NOMO-1 treated with dmso at 0.1 percent for 144 hours (cell line): ENCODE data around the gene GAREM2.
"Not testable (repeated sequence)": the region's sequence is repeated elsewhere in the genome, so short reads cannot be mapped to it uniquely, and the experiment has no call there.

Experiments
- DNase-seq: peaks from one replicate; lab custom pipeline; 2025; ENCODE audit not compliant: unreplicated experiment; lab: John Stamatoyannopoulos, UW

The GAREM2 gene

DNA sequence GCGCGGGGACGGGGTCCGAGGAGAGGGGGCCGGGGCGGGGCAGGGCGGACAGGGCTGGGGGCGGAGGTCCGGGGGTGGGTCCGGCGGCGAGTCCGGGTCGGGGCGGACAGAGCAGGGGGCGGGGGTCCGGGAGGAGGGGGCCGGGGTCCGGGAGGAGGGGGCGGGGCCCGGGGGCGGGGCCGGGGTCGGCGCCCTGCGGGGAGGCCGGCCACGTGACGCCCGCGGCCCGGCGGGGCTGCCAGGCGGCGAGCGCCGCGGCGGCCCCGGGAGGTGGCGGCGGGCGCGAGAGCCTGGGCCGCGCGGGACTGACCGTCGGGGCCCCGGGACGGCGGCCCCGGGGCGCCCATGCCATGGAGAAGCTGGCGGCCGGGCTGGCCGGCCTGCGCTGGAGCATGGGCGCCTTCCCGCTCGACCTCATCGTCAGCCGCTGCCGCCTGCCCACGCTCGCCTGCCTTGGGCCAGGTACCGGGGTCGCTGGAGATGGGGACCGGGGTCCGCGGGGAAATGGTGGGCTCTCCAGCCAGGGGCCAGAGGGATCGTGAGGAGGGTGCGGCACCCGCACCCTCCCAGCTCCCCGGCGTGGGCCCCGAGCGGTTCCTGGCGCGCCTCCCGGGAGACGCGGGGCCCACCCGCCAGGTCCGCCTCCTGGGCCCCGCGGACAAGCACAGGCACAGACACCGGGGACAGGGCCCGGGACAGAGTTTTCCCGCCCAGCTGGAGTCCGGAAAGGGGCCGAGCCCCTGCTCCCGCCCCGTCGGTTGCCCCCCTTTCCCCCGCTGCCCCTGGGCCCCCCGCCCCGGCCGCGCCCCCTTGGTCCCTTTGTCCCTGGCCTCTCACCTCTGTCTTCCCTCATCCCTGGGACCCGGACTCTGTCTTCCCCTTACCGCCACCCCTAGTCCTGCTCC lies at the start of gene GAREM2:
Gene GAREM2 (plus strand): TSS at position 218 of the 905 bp plus-strand sequence. CDS start 133 bp downstream, at position 351.
- no peak for DNase-seq

DNA sequence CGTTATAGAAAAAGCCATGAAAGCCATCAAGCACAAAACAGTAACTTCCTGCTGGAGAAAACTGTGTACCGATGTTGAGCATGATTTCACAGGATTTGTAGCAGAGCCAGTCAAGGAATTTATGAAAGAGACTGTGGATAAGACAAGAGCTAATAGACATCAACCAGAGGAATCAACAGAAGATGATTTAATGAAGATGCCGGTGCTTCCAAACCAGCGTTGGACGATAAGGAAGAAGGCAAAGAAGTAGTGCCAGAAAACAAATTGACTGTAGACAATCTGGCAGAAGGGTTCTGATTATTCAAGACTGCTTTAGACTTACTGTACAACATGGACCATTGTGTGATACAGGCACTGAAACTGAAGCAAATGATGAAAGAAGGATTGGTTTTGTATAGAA lies 49.5 kb upstream of the GAREM2 start:
- no peak for DNase-seq

DNA sequence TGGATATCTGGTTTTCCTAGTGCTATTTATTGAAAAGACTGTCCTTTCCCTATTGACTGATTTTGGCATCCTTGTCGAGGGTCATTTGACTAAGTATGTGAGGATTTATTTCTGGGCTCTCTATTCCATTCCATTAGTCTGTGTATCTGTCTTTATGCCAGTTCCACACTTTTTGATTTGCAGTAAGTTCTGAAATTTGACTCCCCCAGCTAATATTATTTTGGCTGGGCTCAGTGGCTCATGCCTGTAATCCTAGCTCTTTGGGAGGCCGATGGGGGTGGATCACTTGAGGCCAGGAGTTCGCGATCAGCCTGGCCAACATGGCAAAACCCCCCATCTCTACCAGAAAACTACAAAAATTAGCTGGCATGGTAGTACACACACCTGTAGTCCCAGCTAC lies 46.8 kb upstream of the GAREM2 start:
- no peak for DNase-seq

DNA sequence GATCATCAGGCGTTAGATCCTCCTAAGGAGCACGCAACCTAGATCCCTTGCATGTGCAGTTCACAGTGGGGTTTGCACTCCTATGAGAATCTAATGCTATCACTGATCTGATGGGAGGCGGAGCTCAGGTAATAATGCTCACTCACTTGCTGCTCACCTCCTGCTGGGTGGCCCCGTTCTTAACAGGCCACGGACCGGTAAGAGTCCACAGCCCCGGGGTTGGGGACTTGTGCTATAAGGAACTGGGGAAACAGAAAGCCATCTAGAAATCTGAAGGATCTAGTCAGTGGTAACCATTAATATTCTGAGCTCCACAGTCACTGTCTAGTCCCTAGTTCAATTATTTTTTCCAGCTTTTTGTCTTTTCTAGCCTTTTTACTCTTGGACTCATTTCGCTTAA lies 44.7 kb upstream of the GAREM2 start:
- no peak for DNase-seq

DNA sequence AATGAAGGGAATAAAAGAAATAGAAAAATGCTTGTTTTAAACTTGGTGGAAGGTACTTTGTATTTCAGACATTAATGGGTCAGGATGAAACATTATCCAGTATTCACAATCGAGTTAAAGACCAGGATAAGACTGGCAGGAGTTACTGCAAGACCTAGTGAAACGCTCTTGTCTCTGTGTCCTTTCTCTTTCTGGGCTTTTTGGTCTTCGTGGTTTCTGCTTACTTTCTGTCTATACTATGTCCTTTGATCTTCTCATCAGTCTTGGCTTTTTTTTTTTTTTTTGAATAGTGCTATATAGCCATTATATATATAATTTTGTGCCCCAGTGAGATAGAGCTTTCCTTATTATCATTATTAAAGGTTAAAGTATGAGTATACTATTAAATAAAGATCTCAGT lies 42.1 kb upstream of the GAREM2 start:
- no peak for DNase-seq

DNA sequence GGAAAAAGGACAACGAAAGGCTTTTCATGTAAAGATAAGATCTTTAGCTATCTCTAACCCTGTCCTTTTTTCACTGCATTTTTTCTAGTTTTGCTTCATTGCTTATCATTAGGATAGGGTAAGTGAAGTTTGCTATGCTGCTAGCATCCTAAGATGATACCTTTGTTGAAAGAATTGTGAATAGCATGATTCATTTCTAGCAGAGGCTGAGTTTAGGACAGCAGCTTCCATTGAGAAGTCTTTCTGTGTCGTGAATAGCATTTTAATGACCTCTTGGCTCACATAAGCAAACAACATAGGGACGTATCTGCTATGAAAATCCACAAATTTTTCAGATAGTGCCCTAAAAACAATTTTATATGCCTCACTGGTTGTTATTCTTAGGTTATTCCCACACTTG lies 36.4 kb upstream of the GAREM2 start:
- no peak for DNase-seq

DNA sequence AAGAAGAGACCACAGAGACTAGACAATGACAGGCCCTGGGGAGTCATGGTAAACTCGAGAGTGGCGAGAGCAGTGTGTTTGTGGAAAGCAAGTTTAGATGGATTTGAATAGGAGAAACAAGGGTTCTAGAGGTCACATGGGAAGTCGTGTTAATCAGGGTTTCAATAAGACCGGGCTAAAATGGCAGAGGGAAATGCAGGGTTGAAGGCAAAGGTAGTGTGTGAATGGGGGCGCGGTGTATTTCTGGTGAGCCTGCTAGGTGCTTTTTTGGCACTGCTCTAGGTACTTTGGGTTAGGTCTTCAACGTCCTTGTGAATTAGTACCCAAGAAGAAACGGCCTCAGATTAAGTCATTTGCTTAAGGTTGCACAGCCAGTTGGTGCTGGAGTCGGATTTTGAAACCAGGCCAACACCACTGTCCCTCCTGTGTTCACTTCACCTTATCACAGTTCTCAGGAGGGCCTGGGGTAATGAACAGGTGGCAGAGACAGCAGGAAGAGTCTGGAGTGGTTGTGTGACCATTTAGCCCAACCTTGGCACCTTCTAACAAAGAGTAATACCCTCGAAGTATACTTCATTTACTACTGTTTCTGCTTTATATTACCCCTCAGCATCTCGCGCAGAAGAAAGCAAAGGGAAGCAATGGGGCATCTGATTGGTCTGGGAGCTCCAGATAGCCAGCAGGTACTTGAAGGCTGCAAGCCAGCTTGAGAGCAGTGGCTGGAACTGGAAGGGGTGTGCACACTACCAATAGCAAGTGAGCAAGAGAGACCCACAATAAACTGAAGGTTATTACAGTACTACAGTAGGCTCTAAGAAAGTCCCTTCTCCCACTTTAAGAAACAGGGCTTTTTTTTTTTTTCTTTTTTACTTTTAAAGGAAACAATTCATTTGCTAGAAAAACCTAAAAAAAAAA lies 33.4 kb upstream of the GAREM2 start:
- DNase-seq, result no peak

DNA sequence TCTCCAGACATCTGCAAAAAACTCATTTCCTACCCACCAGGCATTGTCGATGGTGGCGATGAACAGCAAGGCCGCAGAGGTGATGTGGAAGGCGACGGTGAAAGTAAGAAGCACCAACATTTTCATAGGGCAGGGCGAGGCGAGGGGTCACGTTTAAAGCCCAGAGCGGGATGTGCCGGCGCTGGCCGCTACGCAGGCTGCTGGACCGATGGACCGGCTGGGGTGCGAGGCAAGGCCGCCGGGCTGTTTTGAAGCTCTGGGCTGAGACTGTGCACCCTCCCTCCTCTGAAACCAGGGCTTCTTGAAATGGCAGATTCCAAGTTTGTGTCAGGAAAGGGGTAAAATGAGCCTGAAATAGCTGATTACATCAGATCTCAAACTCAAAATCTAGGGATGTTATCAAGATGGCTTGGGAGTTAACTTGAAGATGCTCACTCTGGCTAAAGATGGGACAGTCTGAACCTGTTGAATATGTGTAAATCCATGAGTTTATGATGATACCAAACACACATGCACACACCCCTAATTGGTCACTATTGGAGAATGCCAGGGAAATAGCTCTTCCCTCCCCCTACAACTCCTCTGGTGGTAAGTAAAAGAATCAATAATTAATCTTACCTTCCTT lies 31.6 kb upstream of the GAREM2 start:
- DNase-seq, result no peak

DNA sequence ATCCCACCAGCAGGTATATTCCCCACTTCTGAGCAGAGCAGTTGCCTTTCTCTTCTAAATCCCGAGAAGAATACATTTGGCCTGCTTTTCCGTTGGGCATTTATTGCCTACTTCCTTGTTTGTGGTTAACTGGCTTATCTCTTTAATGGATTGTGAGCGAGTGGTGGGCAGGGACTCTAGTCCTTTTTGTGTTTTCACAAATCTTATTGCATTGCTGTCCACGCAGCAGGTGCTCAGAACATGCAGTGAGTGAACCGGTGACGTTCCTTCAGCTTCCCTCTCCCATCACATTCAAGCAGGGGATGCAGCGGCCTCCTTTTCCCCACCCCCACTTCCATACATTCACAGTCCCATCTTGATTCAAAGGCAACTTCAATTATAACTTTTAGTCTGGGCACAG lies 28.9 kb upstream of the GAREM2 start:
- no peak for DNase-seq

DNA sequence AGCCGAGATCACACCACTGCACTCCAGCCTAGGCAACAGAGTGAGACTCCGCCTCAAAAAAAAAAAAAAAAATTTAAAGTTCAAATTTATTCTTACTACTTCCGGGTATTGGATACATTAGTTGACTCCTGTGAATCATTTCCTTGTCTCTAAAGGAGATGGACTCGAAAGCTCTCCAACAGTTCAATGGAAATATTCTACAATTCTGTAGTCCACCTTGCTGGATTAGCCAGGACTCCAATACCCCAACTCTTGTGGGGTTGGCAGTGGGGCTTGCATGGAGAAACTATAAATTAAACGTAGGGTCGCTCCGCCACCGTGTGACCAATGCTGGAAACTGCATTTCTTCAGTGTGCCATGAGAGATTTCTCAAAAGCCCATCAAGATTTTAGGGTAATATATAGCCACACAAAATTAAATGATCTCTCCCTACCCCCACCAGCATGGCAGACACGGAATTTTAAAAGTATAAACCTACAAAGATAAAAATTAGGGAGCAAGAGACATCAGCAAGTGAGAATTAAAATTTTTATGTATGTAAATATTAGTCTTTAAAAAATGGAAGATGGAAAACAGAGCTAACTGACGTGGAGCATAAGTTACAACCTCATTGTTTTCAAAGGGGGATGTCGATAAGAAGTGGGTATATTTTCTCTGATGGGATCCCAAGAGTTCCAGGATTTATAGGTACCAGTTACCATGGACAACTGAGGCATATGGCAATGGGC lies 27.8 kb upstream of the GAREM2 start:
- DNase-seq, result peak; percentile 47

DNA sequence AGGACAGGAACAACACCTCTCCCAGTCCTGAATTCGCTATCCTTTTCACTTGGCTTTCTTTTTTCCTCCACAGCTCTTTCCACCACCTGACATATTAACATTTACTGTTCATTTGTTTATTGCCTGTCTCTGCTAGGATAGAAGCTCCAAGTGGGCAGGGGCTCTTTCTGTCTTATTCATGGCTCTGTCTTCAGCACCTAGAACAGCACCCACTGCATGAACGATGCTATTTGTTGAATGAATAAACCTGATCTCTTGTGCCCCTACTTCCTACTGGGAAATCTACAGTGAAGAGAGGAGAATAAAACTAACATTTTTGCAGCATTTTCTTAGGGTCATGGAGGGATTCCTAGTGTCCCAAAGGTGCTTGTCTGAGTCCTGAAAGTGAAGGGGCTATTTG lies 24.4 kb upstream of the GAREM2 start:
- DNase-seq, result no peak

DNA sequence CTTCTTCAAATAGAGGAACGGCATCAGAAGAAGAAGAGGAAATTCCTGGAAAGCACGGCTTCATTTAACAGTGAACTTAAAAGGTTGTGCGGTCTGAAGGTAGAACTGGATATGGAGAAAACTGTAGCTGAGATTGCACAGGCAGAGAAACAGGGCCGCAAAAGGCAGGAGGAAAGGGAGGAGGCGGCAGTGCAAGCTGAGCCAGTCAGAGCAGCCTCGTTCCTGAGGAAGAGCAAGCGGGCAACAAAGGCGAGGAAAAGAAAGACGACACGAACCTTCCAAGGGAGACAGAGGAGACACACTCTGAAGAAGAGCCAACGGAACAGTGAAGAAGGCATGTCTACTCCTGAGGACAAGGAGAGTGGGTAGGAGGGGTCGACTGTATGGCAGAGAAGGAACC lies 22.6 kb upstream of the GAREM2 start:
- DNase-seq, result no peak

DNA sequence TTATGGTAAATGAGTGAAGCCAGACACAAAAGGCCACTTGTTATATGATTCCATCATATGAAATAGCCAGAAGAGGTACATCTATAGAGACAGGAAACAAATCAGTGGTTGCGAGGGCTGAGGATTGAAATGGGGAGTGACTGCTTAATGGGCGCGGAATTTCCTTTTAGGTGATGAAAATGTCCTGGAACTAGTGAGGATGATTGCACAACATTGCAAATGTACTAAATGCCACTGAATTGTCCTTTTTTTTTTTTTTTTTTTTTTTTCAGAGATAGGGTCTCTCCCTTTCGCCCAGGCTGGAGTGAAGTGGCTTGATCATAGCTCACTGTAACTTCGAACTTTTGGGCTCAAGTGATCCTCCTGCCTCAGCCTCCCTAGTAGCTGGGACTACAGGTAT lies 15.3 kb upstream of the GAREM2 start:
- no peak for DNase-seq

DNA sequence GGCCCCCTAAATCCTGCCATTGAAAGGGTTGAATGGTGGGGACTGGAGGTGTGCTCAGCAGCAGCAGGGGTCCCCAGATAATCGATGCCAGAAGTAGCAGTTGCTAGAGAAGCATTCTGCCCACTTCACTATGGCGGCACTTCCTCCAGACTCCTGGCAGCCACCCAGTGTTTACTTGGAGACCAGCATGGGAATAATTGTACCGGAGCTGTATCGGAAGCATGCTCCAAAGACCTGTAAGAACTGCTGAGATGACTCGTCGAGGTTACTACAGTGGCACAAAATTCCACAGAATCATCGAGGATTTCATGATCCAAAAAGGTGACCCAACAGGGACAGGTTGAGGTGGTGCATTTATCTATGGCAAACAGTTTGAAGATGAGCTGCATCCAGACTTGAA lies 11.0 kb upstream of the GAREM2 start:
- DNase-seq, result no peak

DNA sequence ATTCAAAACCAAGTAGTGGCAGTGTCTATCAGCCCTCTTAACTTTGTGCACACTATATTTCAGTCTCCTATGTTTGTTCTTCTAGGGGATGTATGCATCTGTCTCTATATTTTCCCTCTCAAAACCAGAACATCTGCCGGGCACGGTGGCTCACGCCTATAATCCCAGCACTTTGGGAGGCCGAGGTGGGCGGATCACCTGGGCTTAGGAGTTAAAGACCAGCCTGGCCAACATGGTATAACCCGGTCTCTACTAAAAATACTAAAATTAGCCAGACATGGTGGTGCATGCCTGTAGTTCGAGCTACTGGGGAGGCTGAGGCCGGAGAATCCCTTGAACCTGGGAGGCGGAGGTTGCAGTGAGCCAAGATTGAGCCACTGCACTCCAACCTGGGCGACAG lies 9.9 kb upstream of the GAREM2 start:
- DNase-seq, result no peak

DNA sequence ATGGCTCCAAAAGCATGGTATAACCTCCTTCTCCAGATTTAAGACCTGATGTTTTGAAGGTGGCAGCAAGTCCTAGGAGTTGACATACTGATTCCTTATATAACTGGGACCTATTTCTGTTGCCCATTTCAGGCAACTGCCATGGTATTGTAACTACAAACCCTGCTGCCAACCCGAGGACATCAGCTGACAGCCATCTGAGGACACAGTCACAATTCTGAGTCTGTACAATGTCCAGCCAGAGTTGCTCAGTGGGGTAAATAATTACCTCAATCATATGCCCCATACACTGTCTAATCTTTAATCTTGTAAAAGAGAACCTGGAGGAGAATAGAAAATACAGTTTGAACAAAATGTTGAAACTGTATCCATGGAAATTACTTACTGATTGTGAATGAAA lies 8.7 kb upstream of the GAREM2 start:
- DNase-seq, result no peak

DNA sequence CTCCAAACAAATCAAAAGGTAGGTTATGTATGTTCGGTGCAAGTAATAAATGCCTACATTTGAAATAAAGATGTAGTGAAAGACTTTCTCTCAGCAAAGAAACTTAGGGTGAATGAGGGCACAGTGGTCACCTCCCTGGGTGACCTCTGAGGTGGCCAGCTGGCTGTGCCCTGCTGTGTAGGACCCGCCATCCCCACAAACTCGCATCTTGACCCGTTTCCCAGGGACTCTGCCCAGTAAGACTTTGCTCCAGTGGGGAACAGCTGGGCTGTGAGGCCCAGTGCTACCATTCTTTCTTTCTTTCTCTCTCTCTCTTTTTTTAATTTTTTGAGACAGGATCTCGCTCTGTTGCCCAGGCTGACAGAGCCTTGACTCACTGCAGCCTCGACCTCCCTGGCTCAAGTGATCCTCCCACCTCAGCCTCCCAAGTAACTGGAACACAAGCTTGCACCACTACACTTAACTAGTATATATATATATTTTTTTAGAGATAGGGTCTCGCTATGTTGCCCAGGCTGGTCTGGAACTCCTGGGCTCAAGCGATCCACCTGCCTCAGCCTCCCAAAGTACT lies 8.2 kb upstream of the GAREM2 start:
- DNase-seq, result no peak

DNA sequence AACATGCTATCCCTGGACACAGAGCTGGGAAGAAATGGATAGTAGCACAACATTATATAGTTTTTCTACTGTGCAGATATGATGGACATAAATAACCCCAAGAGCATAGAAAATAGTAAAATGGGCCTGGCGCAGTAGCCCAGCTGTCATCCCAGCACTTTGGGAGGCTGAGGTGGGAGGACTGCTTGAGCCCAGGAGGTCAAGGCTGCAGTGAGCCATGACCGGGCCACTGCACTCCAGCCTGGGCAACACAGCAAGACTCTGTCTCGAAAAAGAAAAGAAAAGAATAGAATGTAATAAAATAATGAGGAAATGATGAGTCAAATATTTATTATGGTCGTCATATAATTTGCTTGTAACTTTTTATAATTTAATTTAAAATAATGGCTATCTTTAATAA lies 7.5 kb upstream of the GAREM2 start:
- DNase-seq, result no peak

DNA sequence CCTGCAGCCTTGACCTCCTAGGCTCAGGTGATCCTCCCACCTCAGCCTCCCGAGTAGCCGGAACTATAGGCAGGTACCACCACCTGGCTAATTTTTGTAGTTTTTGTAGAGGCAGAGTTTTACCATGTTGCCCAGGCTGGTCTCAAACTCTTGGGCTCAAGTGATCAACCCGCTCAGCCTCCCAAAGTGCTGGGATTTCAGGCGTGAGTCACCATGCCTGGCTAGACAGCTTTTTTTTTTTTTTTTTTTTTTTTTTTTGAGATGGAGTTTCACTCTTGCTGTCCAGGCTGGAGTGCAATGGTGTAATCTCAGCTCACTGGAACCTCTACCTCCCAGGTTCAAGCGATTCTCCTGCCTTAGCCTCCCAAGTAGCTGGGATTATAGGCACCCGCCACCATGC lies 6.3 kb upstream of the GAREM2 start:
- not testable (repeated sequence) for DNase-seq

DNA sequence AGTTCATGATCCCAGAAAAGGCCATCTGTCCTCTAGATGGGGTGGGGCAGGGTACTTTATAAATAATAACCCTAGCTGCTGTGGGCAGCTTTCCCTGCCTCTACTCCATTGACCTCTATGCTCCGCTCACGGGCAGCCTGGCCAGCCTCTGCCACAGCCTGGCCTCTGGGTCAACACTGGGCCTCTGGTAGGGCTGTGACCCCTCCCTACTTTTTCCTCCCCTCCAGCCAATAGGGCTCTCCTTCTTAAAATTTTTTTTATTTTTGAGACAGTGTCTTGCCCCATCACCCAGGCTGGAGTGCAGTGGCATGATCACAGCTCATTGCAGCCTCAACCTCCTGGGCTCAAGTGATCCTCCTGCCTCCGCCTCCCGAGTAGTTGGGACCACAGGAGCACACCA lies 4.1 kb upstream of the GAREM2 start:
- DNase-seq, result no peak

DNA sequence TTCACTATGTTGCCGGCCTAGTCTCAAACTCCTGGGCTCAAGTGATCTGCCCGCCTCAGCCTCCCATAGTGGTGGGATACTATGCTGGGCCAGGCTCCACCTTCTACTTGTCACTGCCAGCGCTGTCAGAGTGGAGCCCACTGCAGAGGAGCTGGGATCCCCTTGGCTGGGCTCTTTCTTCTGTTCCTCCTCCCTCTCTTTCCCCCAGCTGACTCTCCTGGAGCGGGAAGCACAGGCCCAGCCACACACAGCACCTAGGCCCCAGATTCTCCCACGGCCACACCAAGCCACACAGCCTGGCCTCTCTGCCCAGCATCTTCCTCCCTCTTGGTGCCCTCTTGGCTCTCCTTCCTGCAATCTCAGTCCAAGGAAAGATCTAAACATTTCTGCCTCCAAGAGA lies 3.7 kb upstream of the GAREM2 start:
- DNase-seq, result no peak
